SK-N-SH (cell line): ENCODE results near the gene PEX14. TPM values are rescaled to one million over a fixed set of nuclear protein-coding genes. Genes with fewer than 3 reads are reported as not detected.

Experiments used
- CTCF ChIA-PET: fragments of 300-600, 350-600 bp; formaldehyde crosslinking; extraction: SDS; loops from one replicate; lab custom pipeline; 2021; lab: Yijun Ruan, JAX
- POLR2A ChIA-PET: fragments of 350-600 bp; sonication (Branson Sonifier 250); formaldehyde crosslinking; extraction: SDS; loops from one replicate; lab custom pipeline; 2020; ENCODE audit warnings: antibody characterized with exemption, inconsistent platforms; lab: Yijun Ruan, JAX
- DNase-seq: peaks from one replicate; pipeline ENCODE4 v3.0.0; 2012
- H2AFZ ChIP-seq: fragments of 200-600 bp; sonication (generic); 2 replicates; pipeline ENCODE4 v1.8.1; 2016; ENCODE audit warnings: antibody characterized with exemption, mild to moderate bottlenecking, low read depth
- H3F3A ChIP-seq: fragments of 200-600 bp; sonication (generic); replicated peaks from 2 replicates; pipeline ENCODE3; 2016; ENCODE audit warnings: antibody characterized with exemption, mild to moderate bottlenecking; ENCODE audit not compliant: insufficient read depth
- H3K27ac ChIP-seq, 2 experiments: fragments of 200-500 bp in 1 of 2; fragments of 200-600 bp in 1 of 2; sonication (Bioruptor generic) in 1 of 2; sonication (generic), shearing (Covaris generic) in 1 of 2; 2 replicates each; pipeline versions ENCODE4 v1.5.1 to v1.6.1; 2014 to 2016; ENCODE audit warnings: low read depth in 2 of 2, inconsistent platforms in 1 of 2, low read length in 1 of 2, mild to moderate bottlenecking in 1 of 2, mixed read lengths in 1 of 2
- H3K27me3 ChIP-seq: fragments of 200-600 bp; sonication (generic), shearing (Covaris generic); 2 replicates; pipeline ENCODE4 v1.6.1; 2016; ENCODE audit warnings: mixed run types; ENCODE audit not compliant: insufficient read depth
- H3K36me3 ChIP-seq, 2 experiments: fragments of 200-500 bp in 1 of 2; fragments of 200-600 bp in 1 of 2; sonication (Bioruptor generic) in 1 of 2; sonication (generic) in 1 of 2; replicated peaks in 1 of 2; 2 replicates each; pipeline versions ENCODE3 to v1.5.1; 2014 to 2016; ENCODE audit warnings: low read length in 1 of 2, mild to moderate bottlenecking in 1 of 2; ENCODE audit not compliant: insufficient read depth in 2 of 2, control insufficient read depth in 1 of 2
- H3K4me1 ChIP-seq, 2 experiments: fragments of 200-500 bp in 1 of 2; fragments of 200-600 bp in 1 of 2; sonication (Bioruptor generic) in 1 of 2; sonication (generic), shearing (Covaris generic) in 1 of 2; 2 replicates each; pipeline versions ENCODE4 v1.5.1 to v1.6.1; 2014 to 2016; ENCODE audit warnings: low read depth in 1 of 2, low read length in 1 of 2, mixed run types in 1 of 2; ENCODE audit not compliant: insufficient read depth in 2 of 2, control insufficient read depth in 1 of 2
- H3K4me2 ChIP-seq: fragments of 200-600 bp; sonication (generic), shearing (Covaris generic); 2 replicates; pipeline ENCODE4 v1.6.1; 2017; ENCODE audit warnings: mixed run types
- H3K4me3 ChIP-seq, 2 experiments: fragments of 200-500 bp in 1 of 2; fragments of 200-600 bp in 1 of 2; sonication (Bioruptor generic) in 1 of 2; sonication (generic), shearing (Covaris generic) in 1 of 2; 2 replicates each; pipeline versions ENCODE4 v1.5.1 to v1.8.1; 2014 to 2016; ENCODE audit warnings: low read depth in 2 of 2, inconsistent platforms in 1 of 2, low read length in 1 of 2, mild to moderate bottlenecking in 1 of 2, mixed read lengths in 1 of 2, moderate library complexity in 1 of 2
- H3K79me2 ChIP-seq: fragments of 200-600 bp; sonication (generic); 2 replicates; pipeline ENCODE4 v1.8.1; 2017; ENCODE audit warnings: mild to moderate bottlenecking; ENCODE audit not compliant: insufficient read depth
- H3K9ac ChIP-seq: fragments of 200-600 bp; sonication (generic); 2 replicates; pipeline ENCODE4 v1.6.1; 2017; ENCODE audit warnings: mixed run types
- H3K9me2 ChIP-seq: fragments of 200-600 bp; sonication (generic); 2 replicates; pipeline ENCODE4 v1.6.1; 2017; ENCODE audit warnings: mixed run types
- H3K9me3 ChIP-seq: fragments of 200-600 bp; sonication (generic); 2 replicates; pipeline ENCODE4 v1.6.1; 2017; ENCODE audit warnings: mixed run types, mild to moderate bottlenecking, moderate library complexity
- H4K20me1 ChIP-seq: fragments of 200-600 bp; sonication (generic); 2 replicates; pipeline ENCODE4 v1.6.1; 2017; ENCODE audit warnings: mild to moderate bottlenecking, mixed run types; ENCODE audit not compliant: insufficient read depth
- ELF1 ChIP-seq: IDR thresholded peaks from 2 replicates; pipeline ENCODE4 v1.4.0; 2012
- EZH2phosphoT487 ChIP-seq: fragments of 200-600 bp; sonication (generic); IDR thresholded peaks from 2 replicates; pipeline ENCODE4 v1.6.1; 2017; ENCODE audit warnings: low read depth, mixed run types, mild to moderate bottlenecking, antibody characterized with exemption, moderate library complexity, borderline replicate concordance
- FOSL2 ChIP-seq: IDR thresholded peaks from 2 replicates; pipeline ENCODE4 v1.4.0; 2012; ENCODE audit warnings: low read depth, mild to moderate bottlenecking, moderate library complexity, borderline replicate concordance
- FOXJ3 ChIP-seq: sonication (generic); formaldehyde crosslinking; IDR thresholded peaks from 2 replicates; pipeline ENCODE4 v1.5.1; 2020; ENCODE audit warnings: mild to moderate bottlenecking, missing genetic modification reagents
- JUND ChIP-seq: IDR thresholded peaks from 2 replicates; pipeline ENCODE4 v1.4.0; 2012
- MAX ChIP-seq: IDR thresholded peaks from 2 replicates; pipeline ENCODE4 v1.4.0; 2012; ENCODE audit warnings: low read depth
- NRF1 ChIP-seq: IDR thresholded peaks from 2 replicates; pipeline ENCODE4 v1.6.1; 2012; ENCODE audit warnings: low read depth, mild to moderate bottlenecking, low read length
- RAD21 ChIP-seq: IDR thresholded peaks from 2 replicates; pipeline ENCODE4 v1.6.1; 2012; ENCODE audit warnings: mild to moderate bottlenecking, low read length
- RXRA ChIP-seq: IDR thresholded peaks from 2 replicates; pipeline ENCODE4 v1.4.0; 2012; ENCODE audit warnings: low read depth, mild to moderate bottlenecking, borderline replicate concordance
- SMC3 ChIP-seq: IDR thresholded peaks from 2 replicates; pipeline ENCODE4 v1.6.1; 2012; ENCODE audit warnings: low read depth, low read length, improper control_type of control experiment
- TAF1 ChIP-seq: IDR thresholded peaks from 2 replicates; pipeline ENCODE4 v1.6.1; 2012; ENCODE audit warnings: low read depth, mild to moderate bottlenecking, low read length, moderate library complexity, borderline replicate concordance
- TEAD4 ChIP-seq: IDR thresholded peaks from 2 replicates; pipeline ENCODE4 v1.4.0; 2012; ENCODE audit warnings: mild to moderate bottlenecking, borderline replicate concordance; ENCODE audit not compliant: insufficient read depth
- USF1 ChIP-seq: IDR thresholded peaks from 2 replicates; pipeline ENCODE4 v1.4.0; 2012; ENCODE audit warnings: low read depth, borderline replicate concordance
- USF2 ChIP-seq: fragments of 150-350 bp; IDR thresholded peaks from 2 replicates; pipeline ENCODE4 v1.6.1; 2017; ENCODE audit warnings: antibody characterized with exemption, low read length, low read depth, borderline replicate concordance
- YY1 ChIP-seq: IDR thresholded peaks from 2 replicates; pipeline ENCODE4 v1.4.0; 2012; ENCODE audit warnings: low read depth, mild to moderate bottlenecking
- WGBS: methylation state at CpG from one replicate; pipeline ENCODE4 v1.1.6; 2017; ENCODE audit warnings: low lambda C conversion rate; 5-methylcytosine and 5-hydroxymethylcytosine counted together
- polyA plus RNA-seq, 3 experiments: library from polyadenylated mRNA; depleted of rRNA; stranded (reverse); fragments of >200 nt; gene quantifications; 2 replicates each; pipeline ENCODE4 v1.2.3, GENCODE V29; 2012
- TF ChIP-seq, protein P1 (sequence below): IDR thresholded peaks from 2 replicates; pipeline ENCODE4; 2012

Gene PEX14
- polyA plus RNA-seq, 1 of the 3 experiments (the other 2 are of a cell fraction): 36.2 TPM

GRCh38 chr1:10586125-10586524 is 111.4 kb downstream of the PEX14 start:
- H3K36me3 ChIP-seq: peaks cover 0 to 9% of the 10 kb centered on the region in 2 experiments
- H3K27me3 ChIP-seq: no peaks in the 10 kb centered on the region
- no peak overlapping the region for H3K4me3 ChIP-seq
- WGBS: 91% methylated on average over 5 of the region's 5 CpGs
- H3K4me1 ChIP-seq: no peaks in the 10 kb centered on the region
- no peaks in the 10 kb centered on the region for H4K20me1 ChIP-seq
- H3K4me2 ChIP-seq: no peak overlapping the region
- no peaks in the 10 kb centered on the region for H3K79me2 ChIP-seq
- TF ChIP-seq YY1 (no peak), RXRA (no peak), FOSL2 (no peak), SMC3 (no peak), FOXJ3 (CRISPR knock-in tag) (no peak), RAD21 (no peak), USF2 (no peak), EZH2phosphoT487 (no peak), JUND (no peak), USF1 (no peak), TEAD4 (no peak), MAX (no peak), TAF1 (no peak)
- TF ChIP-seq, protein P1, sequence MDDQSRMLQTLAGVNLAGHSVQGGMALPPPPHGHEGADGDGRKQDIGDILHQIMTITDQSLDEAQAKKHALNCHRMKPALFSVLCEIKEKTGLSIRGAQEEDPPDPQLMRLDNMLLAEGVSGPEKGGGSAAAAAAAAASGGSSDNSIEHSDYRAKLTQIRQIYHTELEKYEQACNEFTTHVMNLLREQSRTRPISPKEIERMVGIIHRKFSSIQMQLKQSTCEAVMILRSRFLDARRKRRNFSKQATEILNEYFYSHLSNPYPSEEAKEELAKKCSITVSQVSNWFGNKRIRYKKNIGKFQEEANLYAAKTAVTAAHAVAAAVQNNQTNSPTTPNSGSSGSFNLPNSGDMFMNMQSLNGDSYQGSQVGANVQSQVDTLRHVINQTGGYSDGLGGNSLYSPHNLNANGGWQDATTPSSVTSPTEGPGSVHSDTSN: no peak
- no peak overlapping the region for H3K27ac ChIP-seq
- no peaks in the 10 kb centered on the region for H3K9me2 ChIP-seq
- no peak overlapping the region for H3K9ac ChIP-seq
- H3F3A ChIP-seq: peaks cover 4% of the 10 kb centered on the region
- ChIA-PET CTCF (interaction anchor here (1.1 kb wide), 1 partner anchor 20 kb away, joined by 3 read pairs; no protein-coding TSS in a partner anchor), POLR2A (no interaction called here)
- H2AFZ ChIP-seq: no peak overlapping the region
- DNase-seq: no peak
- 0 out of 2 replicates have a peak, but pooled peaks cover 3% of the 10 kb centered on the region for H3K9me3 ChIP-seq

- no peaks in the 10 kb centered on the region for H4K20me1 ChIP-seq
- H3K4me1 ChIP-seq: no peaks in the 10 kb centered on the region
- no peaks in the 10 kb centered on the region for H3K79me2 ChIP-seq
- no peaks in the 10 kb centered on the region for H3K27me3 ChIP-seq
- peaks cover 4% of the 10 kb centered on the region for H3F3A ChIP-seq
- H2AFZ ChIP-seq: no peak overlapping the region
- TF ChIP-seq NRF1: no peak
- TF ChIP-seq ELF1: no peak
- TF ChIP-seq FOSL2: no peak
- no peak for TF ChIP-seq SMC3
- H3K36me3 ChIP-seq: peaks cover 0 to 7% of the 10 kb centered on the region in 2 experiments
- 95% methylated on average over 5 of the region's 5 CpGs for WGBS
- H3K9me2 ChIP-seq: no peaks in the 10 kb centered on the region
- no peak for DNase-seq
- no peak overlapping the region for H3K4me3 ChIP-seq
- H3K9ac ChIP-seq: no peak overlapping the region
- ChIA-PET POLR2A (no interaction called here), CTCF (interaction anchor here (1.0 kb wide), 1 partner anchor 9 kb away, joined by 5 read pairs; no protein-coding TSS in a partner anchor)
- no peak overlapping the region for H3K4me2 ChIP-seq
- H3K27ac ChIP-seq: no peak overlapping the region
- H3K9me3 ChIP-seq: 0 out of 2 replicates have a peak, but pooled peaks cover 3% of the 10 kb centered on the region
Observed at GRCh38 chr1:10588640-10589039, 113.9 kb downstream of the PEX14 start.
